H1 (cell line): ENCODE measurements around the gene INPP5J.

ENCODE experiments used
- E2F6 ChIP-seq: IDR thresholded peaks from 2 replicates; pipeline ENCODE4 v1.6.1; 2012; ENCODE audit warnings: inconsistent platforms
- GABPA ChIP-seq: IDR thresholded peaks from 2 replicates; pipeline ENCODE4 v1.6.1; 2011; ENCODE audit warnings: mild to moderate bottlenecking, low read length, moderate library complexity, borderline replicate concordance; ENCODE audit not compliant: insufficient read depth
- KDM1A ChIP-seq: fragments of 200-600, 300-600 bp; sonication (generic); IDR thresholded peaks from 2 replicates; pipeline ENCODE4 v1.7.1; 2016; ENCODE audit warnings: mild to moderate bottlenecking, low read length, borderline replicate concordance
- RAD21 ChIP-seq, 2 experiments: IDR thresholded peaks in 1 of 2; conservative IDR thresholded peaks in 1 of 2; 2 replicates each; pipeline ENCODE4 v1.6.1; 2011; ENCODE audit warnings: low read depth in 2 of 2, low read length in 2 of 2, improper control_type of control experiment in 1 of 2, inconsistent platforms in 1 of 2, mild to moderate bottlenecking in 1 of 2, moderate library complexity in 1 of 2
- SAP30 ChIP-seq: fragments of 300-600 bp; sonication (generic); IDR thresholded peaks from 2 replicates; pipeline ENCODE4 v1.7.1; 2012; ENCODE audit warnings: low read length, moderate library complexity, mild to moderate bottlenecking, inconsistent platforms; ENCODE audit not compliant: insufficient read depth, insufficient replicate concordance
- SIN3A ChIP-seq, 2 experiments: IDR thresholded peaks in 1 of 2; conservative IDR thresholded peaks in 1 of 2; 2 replicates each; pipeline ENCODE4 v1.6.1; 2011 to 2012; ENCODE audit warnings: low read length in 2 of 2, improper control_type of control experiment in 1 of 2, low read depth in 1 of 2, mild to moderate bottlenecking in 1 of 2
- SUZ12 ChIP-seq: fragments of 200-600 bp; sonication (generic); IDR thresholded peaks from 2 replicates; pipeline ENCODE4 v1.6.1; 2012; ENCODE audit warnings: mild to moderate bottlenecking, inconsistent platforms, low read length, moderate library complexity, mixed read lengths
- TAF1 ChIP-seq: IDR thresholded peaks from 2 replicates; pipeline ENCODE4 v1.6.1; 2011; ENCODE audit warnings: mild to moderate bottlenecking, low read depth, low read length
- TF ChIP-seq, protein P1 (sequence below), 3 experiments: IDR thresholded peaks; 1 replicate in 2 of 3; 2 replicates in 1 of 3; pipeline versions ENCODE4 v1.5.1 to v1.6.1; 2011; ENCODE audit warnings: low read length in 3 of 3, mild to moderate bottlenecking in 3 of 3, inconsistent platforms in 2 of 3, low read depth in 1 of 3, moderate library complexity in 1 of 3; ENCODE audit not compliant: insufficient read depth in 1 of 3; ENCODE audit errors: control extremely low read depth in 1 of 3

DNA sequence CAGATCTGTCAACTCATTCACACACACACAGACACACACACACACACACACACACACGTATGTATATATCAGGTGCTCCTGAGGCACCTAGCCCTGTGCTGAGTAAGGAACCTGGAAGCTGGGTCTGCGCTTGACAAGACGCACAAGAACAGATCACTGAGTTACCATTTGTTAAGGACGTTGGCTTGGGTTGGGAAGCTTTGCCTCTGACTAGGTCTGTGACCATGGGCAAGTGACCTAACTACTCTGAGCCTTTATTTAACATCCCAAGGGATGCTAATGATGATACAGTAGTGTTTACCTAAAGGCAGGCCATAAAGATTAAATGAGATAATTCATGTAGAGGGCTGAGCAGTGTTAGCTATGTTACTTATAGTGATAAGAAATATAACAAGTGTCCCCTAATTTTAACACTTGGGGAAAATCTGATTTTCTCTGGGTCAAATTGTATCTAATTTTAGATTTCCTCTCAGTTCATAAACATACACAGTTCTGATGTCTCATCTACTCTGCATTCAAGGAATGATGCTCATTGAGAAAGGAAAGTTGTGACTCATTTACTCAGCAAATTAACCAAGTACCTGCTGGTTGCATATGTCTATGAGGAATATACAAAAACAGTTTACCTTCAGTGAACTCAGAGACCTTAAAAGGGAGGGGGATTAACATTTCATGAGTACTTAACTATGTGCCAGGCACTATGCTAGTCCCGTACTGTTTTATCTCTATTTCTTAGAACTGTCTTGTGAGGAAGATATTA is 50.8 kb downstream of the INPP5J start:
- TF ChIP-seq GABPA: no peak
- TF ChIP-seq SIN3A (conservative IDR thresholded peaks at IDR 0.05 in 1 of 2, IDR thresholded peaks at IDR 0.05 in 1 of 2; ENCODE audit: low read depth in 1 of 2, low read length in 2 of 2): no peak
- no peak for TF ChIP-seq TAF1
- no peak for TF ChIP-seq RAD21 (IDR thresholded peaks at IDR 0.05 in 1 of 2, conservative IDR thresholded peaks at IDR 0.05 in 1 of 2; ENCODE audit: low read depth in 2 of 2, low read length in 2 of 2)
- no peak for TF ChIP-seq SAP30
- no peak for TF ChIP-seq SUZ12
- no peak for TF ChIP-seq E2F6
- TF ChIP-seq, protein P1, sequence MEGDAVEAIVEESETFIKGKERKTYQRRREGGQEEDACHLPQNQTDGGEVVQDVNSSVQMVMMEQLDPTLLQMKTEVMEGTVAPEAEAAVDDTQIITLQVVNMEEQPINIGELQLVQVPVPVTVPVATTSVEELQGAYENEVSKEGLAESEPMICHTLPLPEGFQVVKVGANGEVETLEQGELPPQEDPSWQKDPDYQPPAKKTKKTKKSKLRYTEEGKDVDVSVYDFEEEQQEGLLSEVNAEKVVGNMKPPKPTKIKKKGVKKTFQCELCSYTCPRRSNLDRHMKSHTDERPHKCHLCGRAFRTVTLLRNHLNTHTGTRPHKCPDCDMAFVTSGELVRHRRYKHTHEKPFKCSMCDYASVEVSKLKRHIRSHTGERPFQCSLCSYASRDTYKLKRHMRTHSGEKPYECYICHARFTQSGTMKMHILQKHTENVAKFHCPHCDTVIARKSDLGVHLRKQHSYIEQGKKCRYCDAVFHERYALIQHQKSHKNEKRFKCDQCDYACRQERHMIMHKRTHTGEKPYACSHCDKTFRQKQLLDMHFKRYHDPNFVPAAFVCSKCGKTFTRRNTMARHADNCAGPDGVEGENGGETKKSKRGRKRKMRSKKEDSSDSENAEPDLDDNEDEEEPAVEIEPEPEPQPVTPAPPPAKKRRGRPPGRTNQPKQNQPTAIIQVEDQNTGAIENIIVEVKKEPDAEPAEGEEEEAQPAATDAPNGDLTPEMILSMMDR (IDR thresholded peaks at IDR 0.05; ENCODE audit: control extremely low read depth in 1 of 3, insufficient read depth in 1 of 3, low read depth in 1 of 3, low read length in 3 of 3): no peak
- TF ChIP-seq KDM1A: no peak
